Jurkat, Clone E6-1 (cell line): ENCODE measurements around the gene KCNJ14. TPM values are rescaled to one million over a fixed set of nuclear protein-coding genes. Genes with fewer than 3 reads are reported as not detected.

ENCODE experiments used
- DNase-seq: peaks from one replicate; pipeline ENCODE4 v3.0.0-alpha.2; 2011; ENCODE audit warnings: low read depth, low spot score
- H3K4me3 ChIP-seq: 2 replicates; pipeline ENCODE4 v1.5.1; 2011; ENCODE audit warnings: mild to moderate bottlenecking, low read length, control low read depth, moderate library complexity
- polyA plus RNA-seq: library from polyadenylated mRNA; unstranded; fragments of >200 nt; gene quantifications from one replicate; pipeline ENCODE4 v1.2.1, GENCODE V29; 2012; ENCODE audit warnings: missing spikeins; ENCODE audit not compliant: insufficient read length, insufficient read depth

The KCNJ14 gene
- polyA plus RNA-seq: 0.22 TPM

DNA sequence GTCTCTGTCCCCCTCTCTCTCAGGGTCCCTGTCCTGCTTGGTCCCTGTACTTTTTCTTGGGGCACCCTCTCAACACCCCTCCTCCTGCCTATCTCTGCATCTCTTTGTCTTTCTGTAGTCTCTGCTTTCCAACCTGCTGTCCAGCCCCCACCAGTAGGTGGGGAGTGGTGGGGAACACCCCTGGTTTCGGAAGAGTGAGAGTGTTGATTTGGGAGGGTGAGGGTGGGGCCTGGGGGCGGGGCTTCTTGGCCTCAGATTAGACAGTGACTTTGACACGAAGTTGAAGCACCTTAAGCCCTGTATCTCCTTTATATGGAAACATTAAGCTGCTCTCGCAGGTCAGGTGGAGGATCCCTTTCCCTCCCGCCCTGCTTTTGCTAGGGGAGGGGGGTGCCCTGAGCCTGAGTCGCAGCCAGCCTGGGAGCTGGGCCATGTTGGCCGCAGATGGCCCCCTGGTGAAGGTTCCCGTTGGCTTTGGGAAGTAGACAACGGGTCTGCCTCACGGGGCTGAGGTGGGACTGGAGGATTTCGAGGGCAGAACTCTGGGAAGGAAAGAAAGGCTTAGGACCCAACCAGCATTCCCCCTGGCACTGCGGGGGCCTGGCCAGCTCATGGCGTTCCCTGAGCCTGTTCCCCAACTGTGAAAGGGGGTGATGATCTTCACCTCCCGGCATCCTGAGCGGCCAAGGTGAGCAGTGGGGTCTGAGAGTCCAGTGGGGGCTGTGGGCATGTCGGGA is at the start of gene KCNJ14:
TSS of gene KCNJ14 (plus strand) at position 404 of the 737 bp plus-strand sequence. CDS start 6,151 bp downstream, outside the sequence.
- no peak within 1 kb of the TSS for H3K4me3 ChIP-seq
- no peak for DNase-seq

DNA sequence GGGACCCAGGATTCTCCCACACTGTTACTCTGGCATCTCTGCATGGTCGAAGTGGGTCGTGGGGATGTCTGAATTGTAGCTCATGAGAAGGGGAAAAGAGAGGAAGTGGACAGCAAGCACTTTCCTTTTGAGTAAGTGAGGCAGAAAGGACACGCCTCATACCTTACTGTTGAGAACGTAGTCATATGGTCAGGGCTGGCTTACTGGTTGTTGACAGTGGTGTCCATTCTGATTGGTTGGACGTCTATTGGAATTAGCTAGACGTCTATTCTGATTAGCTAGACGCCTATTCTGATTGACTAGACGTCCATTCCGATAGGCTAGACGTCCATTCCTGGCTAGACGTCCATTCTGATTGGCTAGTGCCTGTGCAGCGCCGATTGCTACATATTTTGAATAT is 49.5 kb upstream of the KCNJ14 start:
- H3K4me3 ChIP-seq: no peak overlapping the region
- no peak for DNase-seq

DNA sequence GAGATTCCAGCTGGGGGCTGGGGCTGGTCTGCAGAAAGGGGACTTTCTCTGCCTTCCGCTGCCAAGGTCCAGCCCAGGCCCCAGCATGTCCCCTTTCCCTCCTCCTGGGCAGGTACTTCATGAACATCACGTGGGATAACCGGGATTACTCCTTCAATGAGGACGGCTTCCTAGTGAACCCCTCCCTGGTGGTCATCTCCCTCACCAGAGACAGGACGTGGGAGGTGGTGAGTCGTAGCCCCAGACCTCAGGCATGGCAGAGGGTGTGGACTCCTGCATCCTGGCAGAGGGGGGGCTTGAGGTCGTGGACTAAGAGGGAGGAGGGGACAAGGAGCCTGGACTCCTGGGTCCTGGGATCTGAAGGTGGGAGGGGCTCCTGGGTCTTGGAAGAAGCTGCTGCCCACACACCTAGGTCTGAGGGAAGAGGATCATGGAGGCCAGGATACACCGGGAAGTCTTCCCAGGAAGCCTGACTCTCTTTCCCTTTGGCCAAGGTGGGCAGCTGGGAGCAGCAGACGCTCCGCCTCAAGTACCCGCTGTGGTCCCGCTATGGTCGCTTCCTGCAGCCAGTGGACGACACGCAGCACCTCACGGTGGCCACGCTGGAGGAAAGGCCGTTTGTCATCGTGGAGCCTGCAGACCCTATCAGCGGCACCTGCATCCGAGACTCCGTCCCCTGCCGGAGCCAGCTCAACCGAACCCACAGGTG is 41.3 kb upstream of the KCNJ14 start:
- H3K4me3 ChIP-seq: no peak overlapping the region
- no peak for DNase-seq

GRCh38 chr19:48415395-48415794 is 40.0 kb upstream of the KCNJ14 start:
- DNase-seq: peak; percentile 74
- no peak overlapping the region for H3K4me3 ChIP-seq

DNA sequence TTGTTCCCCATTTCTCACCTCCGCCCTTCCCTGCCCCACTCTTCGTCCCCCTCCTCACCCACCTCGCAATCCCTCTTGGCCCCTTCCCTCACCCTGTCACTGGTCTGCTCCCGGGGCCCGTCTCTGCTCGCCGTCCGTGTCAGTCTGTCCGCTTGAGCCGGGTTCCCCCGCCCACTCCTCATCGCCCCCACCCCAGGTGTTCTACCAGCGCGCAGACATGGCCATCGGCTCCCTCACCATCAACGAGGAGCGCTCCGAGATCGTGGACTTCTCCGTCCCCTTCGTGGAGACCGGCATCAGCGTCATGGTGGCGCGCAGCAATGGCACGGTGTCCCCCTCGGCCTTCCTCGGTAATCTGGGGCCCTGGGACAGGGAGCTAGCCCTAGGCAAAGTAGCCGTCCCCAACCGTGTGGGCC is 39.6 kb upstream of the KCNJ14 start:
- H3K4me3 ChIP-seq: no peak overlapping the region

DNA sequence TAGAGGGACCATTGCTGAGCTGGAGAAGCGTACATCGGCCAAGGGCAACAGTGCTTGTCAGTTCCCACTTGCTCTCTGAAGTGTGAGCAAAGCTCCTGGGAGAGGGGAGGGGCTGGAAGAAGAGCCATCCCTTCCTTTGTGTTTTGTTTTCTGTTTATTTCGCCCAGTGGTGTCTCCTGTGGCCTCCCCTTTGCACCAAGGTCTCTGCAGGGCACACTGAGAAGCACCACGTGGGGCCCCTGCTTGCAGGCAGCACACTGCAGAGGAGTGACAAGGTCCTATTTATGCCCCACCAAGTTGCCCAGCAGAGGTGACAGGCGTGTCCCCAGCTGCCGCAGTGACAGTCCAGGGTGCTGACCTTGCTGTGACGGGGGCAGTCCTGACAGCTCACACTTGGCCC is 38.0 kb upstream of the KCNJ14 start:
- DNase-seq: no peak
- H3K4me3 ChIP-seq: no peak overlapping the region

More for the DNA sequence above, 39.6 kb upstream of the KCNJ14 start:
- no peak for DNase-seq

GRCh38 chr19:48418317-48419064 is 36.9 kb upstream of the KCNJ14 start:
- peak overlapping the region; percentile 60 for H3K4me3 ChIP-seq
- DNase-seq: no peak

DNA sequence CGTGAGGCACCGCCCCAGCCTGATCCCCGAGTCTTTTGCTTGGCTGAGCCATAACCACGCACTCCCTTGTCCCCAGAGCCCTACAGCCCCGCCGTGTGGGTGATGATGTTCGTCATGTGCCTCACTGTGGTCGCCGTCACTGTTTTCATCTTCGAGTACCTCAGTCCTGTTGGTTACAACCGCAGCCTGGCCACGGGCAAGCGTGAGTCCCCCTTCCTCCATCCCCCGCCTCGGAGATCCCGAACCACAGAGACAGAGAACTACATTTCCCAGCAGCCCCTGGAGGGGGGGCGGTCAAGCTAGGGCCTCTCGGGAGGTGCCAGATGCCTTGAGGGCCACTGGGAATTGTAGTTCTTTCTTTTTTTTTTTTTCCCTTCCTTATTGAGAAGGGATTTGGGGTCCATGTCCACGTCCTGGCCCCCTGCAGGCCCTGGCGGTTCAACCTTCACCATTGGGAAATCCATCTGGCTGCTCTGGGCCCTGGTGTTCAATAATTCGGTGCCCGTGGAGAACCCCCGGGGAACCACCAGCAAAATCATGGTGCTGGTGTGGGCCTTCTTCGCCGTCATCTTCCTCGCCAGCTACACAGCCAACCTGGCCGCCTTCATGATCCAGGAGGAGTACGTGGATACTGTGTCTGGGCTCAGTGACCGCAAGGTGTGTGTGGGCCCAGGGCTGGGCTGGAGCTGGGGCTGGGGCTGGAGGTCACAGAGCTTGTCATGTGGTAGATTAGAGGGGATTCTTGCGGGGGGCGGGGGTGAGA is 36.0 kb upstream of the KCNJ14 start:
- DNase-seq: peak; percentile 72
- peak overlapping the region; percentile 60 for H3K4me3 ChIP-seq

DNA sequence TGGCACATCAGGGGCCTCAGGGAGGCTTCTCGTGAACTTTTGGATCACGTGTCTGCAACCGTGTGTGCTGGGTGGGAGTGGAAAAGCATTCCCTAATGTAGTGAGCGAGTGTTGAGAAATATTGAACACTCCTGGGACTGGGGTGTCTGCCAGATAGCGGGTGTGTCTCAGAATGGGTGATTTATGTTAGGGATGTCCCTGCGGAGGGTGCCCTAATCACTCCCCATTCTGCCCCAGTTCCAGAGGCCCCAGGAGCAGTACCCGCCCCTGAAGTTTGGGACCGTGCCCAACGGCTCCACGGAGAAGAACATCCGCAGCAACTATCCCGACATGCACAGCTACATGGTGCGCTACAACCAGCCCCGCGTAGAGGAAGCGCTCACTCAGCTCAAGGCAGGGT is 33.8 kb upstream of the KCNJ14 start:
- no peak for DNase-seq
- no peak overlapping the region for H3K4me3 ChIP-seq

GRCh38 chr19:48424694-48425219 is 30.6 kb upstream of the KCNJ14 start:
- no peak overlapping the region for H3K4me3 ChIP-seq
- no peak for DNase-seq

GRCh38 chr19:48428670-48429069 is 26.7 kb upstream of the KCNJ14 start:
- H3K4me3 ChIP-seq: no peak overlapping the region
- no peak for DNase-seq

DNA sequence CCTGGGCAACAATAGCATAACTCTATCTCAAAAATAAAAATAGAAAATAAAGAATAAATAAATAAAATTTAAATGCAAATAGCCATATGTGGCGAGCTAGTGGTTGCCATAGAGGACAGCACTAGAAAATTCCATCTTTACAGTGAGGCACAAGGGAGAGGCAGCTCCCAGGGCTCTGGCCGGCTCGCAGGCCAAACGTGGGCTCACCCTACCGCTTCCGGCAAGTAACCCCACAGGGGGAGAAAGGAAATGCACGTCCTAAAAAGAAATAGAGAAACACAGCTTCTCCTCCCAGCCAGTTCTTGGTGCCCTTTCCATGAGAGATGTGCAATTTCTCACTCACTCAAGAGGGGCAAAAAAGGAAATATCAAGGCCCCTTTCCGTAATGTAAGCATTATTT is 22.0 kb upstream of the KCNJ14 start:
- H3K4me3 ChIP-seq: no peak overlapping the region
- no peak for DNase-seq

DNA sequence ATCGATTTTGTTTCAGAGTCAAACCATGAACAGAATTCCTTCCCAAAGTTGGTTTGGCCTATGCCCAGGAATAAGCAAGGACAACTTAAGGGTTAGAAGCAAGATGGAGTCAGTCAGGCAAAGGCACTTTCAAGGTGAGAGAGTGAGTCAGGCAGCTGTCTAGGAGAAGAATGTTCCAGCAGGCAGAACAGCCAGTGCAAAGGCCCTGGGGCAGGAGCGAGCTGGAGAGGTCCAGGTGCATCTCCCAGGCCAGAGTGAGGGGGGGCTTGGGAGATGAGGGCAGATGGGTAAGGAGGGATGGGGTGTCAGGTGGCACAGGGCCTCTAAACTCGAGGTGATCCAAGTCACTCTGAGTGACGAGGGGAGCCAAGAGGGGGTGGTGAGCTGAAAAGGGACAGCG is 18.8 kb upstream of the KCNJ14 start:
- no peak overlapping the region for H3K4me3 ChIP-seq
- no peak for DNase-seq

DNA sequence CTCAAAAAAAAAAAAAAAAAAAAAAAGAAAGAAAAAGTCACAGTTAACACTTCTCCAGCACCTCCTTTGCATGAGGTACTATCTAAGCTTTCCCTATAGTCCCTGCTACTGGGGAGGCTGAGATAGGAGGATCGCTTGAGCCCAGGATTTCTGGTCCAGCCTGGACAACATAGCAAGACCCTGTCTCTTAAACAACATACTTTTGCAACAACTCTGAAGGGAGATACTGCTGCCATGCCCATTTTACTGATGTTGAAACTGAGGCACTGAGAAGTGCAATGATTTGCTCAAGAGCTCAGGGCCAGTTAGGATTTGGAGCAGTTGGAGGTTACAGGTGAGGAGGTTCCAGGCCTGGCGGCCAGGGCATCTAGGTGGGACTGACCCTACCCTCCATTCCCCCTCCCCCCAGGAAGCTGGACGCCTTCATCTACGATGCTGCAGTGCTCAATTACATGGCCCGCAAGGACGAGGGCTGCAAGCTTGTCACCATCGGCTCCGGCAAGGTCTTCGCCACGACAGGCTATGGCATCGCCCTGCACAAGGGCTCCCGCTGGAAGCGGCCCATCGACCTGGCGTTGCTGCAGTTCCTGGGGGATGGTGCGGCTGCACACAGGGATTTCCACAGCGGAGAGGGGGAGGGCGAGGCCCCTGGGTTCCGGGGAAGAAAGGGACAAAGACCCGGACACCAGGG is 13.9 kb upstream of the KCNJ14 start:
- DNase-seq: no peak
- H3K4me3 ChIP-seq: no peak overlapping the region

GRCh38 chr19:48442116-48443035 is 13.0 kb upstream of the KCNJ14 start:
- no peak for DNase-seq
- no peak overlapping the region for H3K4me3 ChIP-seq

DNA sequence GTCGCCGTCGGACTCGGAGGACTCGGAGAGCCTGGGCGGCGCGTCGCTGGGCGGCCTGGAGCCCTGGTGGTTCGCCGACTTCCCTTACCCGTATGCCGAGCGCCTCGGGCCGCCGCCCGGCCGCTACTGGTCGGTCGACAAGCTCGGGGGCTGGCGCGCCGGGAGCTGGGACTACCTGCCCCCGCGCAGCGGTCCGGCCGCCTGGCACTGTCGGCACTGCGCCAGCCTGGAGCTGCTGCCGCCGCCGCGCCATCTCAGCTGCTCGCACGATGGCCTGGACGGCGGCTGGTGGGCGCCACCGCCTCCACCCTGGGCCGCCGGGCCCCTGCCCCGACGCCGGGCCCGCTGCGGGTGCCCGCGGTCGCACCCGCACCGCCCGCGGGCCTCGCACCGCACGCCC is 12.1 kb upstream of the KCNJ14 start:
- DNase-seq: no peak
- no peak overlapping the region for H3K4me3 ChIP-seq

GRCh38 chr19:48443731-48444128 is 11.6 kb upstream of the KCNJ14 start:
- no peak overlapping the region for H3K4me3 ChIP-seq
- no peak for DNase-seq
